SK-N-SH (cell line): ENCODE measurements around the gene UFSP1.

Experiments
- EP300 ChIP-seq, 2 experiments: IDR thresholded peaks; 2 replicates each; pipeline versions ENCODE4 v1.4.0 to v1.6.1; 2012; ENCODE audit warnings: borderline replicate concordance in 1 of 2, low read depth in 1 of 2, low read length in 1 of 2
- EZH2phosphoT487 ChIP-seq: fragments of 200-600 bp; sonication (generic); IDR thresholded peaks from 2 replicates; pipeline ENCODE4 v1.6.1; 2017; ENCODE audit warnings: low read depth, mixed run types, mild to moderate bottlenecking, antibody characterized with exemption, moderate library complexity, borderline replicate concordance
- POLR2AphosphoS5 ChIP-seq: IDR thresholded peaks from 2 replicates; pipeline ENCODE4 v1.6.1; 2012; ENCODE audit warnings: low read depth, low read length
- RCOR1 ChIP-seq: fragments of 150-350 bp; IDR thresholded peaks from 2 replicates; pipeline ENCODE4 v1.6.1; 2017; ENCODE audit warnings: antibody characterized with exemption, low read length
- RXRA ChIP-seq: IDR thresholded peaks from 2 replicates; pipeline ENCODE4 v1.4.0; 2012; ENCODE audit warnings: low read depth, mild to moderate bottlenecking, borderline replicate concordance
- TAF1 ChIP-seq: IDR thresholded peaks from 2 replicates; pipeline ENCODE4 v1.6.1; 2012; ENCODE audit warnings: low read depth, mild to moderate bottlenecking, low read length, moderate library complexity, borderline replicate concordance
- TF ChIP-seq, protein P1 (sequence below): fragments of 200-600 bp; sonication (generic); IDR thresholded peaks from 2 replicates; pipeline ENCODE4 v1.6.1; 2017; ENCODE audit warnings: antibody characterized with exemption, mild to moderate bottlenecking, moderate library complexity
- TF ChIP-seq, protein P2 (sequence below): IDR thresholded peaks from 2 replicates; pipeline ENCODE4 v1.6.1; 2012; ENCODE audit warnings: mild to moderate bottlenecking, low read depth, low read length, moderate library complexity

DNA sequence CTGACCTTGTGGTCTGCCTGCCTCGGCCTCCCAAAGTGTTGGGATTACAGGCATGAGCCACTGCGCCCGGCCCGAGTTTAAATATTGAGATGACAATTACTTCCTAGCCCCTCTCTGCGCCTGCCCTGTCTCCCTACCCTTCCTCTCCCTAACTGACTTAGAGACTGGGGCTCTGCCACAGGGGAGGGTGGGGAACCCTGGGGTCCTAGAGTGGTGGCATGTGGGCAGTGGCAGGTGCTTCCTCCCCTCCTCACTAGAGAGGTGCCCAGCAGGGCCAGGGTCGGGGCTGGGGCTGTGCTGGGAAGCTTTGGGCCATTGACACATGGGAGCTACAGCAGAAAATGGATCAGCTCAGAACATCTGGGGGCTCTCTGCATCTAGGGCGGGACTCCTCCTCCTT is 13.1 kb upstream of the UFSP1 start:
- TF ChIP-seq, protein P1, sequence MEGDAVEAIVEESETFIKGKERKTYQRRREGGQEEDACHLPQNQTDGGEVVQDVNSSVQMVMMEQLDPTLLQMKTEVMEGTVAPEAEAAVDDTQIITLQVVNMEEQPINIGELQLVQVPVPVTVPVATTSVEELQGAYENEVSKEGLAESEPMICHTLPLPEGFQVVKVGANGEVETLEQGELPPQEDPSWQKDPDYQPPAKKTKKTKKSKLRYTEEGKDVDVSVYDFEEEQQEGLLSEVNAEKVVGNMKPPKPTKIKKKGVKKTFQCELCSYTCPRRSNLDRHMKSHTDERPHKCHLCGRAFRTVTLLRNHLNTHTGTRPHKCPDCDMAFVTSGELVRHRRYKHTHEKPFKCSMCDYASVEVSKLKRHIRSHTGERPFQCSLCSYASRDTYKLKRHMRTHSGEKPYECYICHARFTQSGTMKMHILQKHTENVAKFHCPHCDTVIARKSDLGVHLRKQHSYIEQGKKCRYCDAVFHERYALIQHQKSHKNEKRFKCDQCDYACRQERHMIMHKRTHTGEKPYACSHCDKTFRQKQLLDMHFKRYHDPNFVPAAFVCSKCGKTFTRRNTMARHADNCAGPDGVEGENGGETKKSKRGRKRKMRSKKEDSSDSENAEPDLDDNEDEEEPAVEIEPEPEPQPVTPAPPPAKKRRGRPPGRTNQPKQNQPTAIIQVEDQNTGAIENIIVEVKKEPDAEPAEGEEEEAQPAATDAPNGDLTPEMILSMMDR: no peak
- TF ChIP-seq POLR2AphosphoS5 (no peak), TAF1 (no peak), EP300 (IDR thresholded peaks at IDR 0.05; ENCODE audit: borderline replicate concordance in 1 of 2, low read depth in 1 of 2, low read length in 1 of 2) (no peak), RXRA (no peak), RCOR1 (no peak), EZH2phosphoT487 (no peak)
- TF ChIP-seq, protein P2, sequence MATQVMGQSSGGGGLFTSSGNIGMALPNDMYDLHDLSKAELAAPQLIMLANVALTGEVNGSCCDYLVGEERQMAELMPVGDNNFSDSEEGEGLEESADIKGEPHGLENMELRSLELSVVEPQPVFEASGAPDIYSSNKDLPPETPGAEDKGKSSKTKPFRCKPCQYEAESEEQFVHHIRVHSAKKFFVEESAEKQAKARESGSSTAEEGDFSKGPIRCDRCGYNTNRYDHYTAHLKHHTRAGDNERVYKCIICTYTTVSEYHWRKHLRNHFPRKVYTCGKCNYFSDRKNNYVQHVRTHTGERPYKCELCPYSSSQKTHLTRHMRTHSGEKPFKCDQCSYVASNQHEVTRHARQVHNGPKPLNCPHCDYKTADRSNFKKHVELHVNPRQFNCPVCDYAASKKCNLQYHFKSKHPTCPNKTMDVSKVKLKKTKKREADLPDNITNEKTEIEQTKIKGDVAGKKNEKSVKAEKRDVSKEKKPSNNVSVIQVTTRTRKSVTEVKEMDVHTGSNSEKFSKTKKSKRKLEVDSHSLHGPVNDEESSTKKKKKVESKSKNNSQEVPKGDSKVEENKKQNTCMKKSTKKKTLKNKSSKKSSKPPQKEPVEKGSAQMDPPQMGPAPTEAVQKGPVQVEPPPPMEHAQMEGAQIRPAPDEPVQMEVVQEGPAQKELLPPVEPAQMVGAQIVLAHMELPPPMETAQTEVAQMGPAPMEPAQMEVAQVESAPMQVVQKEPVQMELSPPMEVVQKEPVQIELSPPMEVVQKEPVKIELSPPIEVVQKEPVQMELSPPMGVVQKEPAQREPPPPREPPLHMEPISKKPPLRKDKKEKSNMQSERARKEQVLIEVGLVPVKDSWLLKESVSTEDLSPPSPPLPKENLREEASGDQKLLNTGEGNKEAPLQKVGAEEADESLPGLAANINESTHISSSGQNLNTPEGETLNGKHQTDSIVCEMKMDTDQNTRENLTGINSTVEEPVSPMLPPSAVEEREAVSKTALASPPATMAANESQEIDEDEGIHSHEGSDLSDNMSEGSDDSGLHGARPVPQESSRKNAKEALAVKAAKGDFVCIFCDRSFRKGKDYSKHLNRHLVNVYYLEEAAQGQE: no peak
